H9 (cell line): Measurements from ENCODE around the gene ATP6V0E1. TPM values are rescaled to one million over a fixed set of nuclear protein-coding genes. Genes with fewer than 3 reads are reported as not detected.

Experiments
- DNase-seq: peaks from one replicate; pipeline ENCODE4 v3.0.0-alpha.2; 2017
- H2AFZ ChIP-seq: one replicate; pipeline ENCODE4 v1.6.1; 2013; ENCODE audit warnings: mild to moderate bottlenecking, low read length, control low read depth, moderate library complexity
- H2AK5ac ChIP-seq: 2 replicates; pipeline ENCODE4 v1.6.1; 2013; ENCODE audit warnings: low read length, control low read depth, mixed read lengths; ENCODE audit not compliant: insufficient read length
- H2BK120ac ChIP-seq: one replicate; pipeline ENCODE4 v1.6.1; 2013; ENCODE audit warnings: low read depth, mild to moderate bottlenecking, low read length, control low read depth, inconsistent platforms; ENCODE audit not compliant: poor library complexity, severe bottlenecking
- H2BK12ac ChIP-seq: 2 replicates; pipeline ENCODE4 v1.6.1; 2013; ENCODE audit warnings: low read length, control low read depth, mixed read lengths, low read depth; ENCODE audit not compliant: insufficient read length
- H2BK15ac ChIP-seq: 2 replicates; pipeline ENCODE4 v1.6.1; 2013; ENCODE audit warnings: low read depth, low read length, control low read depth
- H2BK20ac ChIP-seq: one replicate; pipeline ENCODE4 v1.6.1; 2013; ENCODE audit warnings: low read depth, mild to moderate bottlenecking, low read length, control low read depth, inconsistent platforms; ENCODE audit not compliant: poor library complexity, severe bottlenecking
- H2BK5ac ChIP-seq: 2 replicates; pipeline ENCODE4 v1.6.1; 2013; ENCODE audit warnings: low read length, control low read depth, mixed read lengths; ENCODE audit not compliant: insufficient read length
- H3K14ac ChIP-seq: 2 replicates; pipeline ENCODE4 v1.6.1; 2013; ENCODE audit warnings: low read length, control low read depth; ENCODE audit not compliant: insufficient read depth
- H3K18ac ChIP-seq: 2 replicates; pipeline ENCODE4 v1.6.1; 2013; ENCODE audit warnings: low read depth, mild to moderate bottlenecking, mixed read lengths, low read length, control low read depth; ENCODE audit not compliant: insufficient read length
- H3K23ac ChIP-seq: 2 replicates; pipeline ENCODE4 v1.6.1; 2013; ENCODE audit warnings: low read length, control low read depth, mixed read lengths, low read depth; ENCODE audit not compliant: insufficient read length
- H3K23me2 ChIP-seq: 2 replicates; pipeline ENCODE4 v1.6.1; 2013; ENCODE audit warnings: low read depth, mild to moderate bottlenecking, mixed read lengths, low read length, control low read depth; ENCODE audit not compliant: insufficient read length, poor library complexity, severe bottlenecking
- H3K27ac ChIP-seq: 2 replicates; pipeline ENCODE4 v1.5.1; 2013; ENCODE audit warnings: low read length, control low read depth, mixed read lengths, low read depth; ENCODE audit not compliant: insufficient read length
- H3K27me3 ChIP-seq: 2 replicates; pipeline ENCODE4 v1.6.1; 2013; ENCODE audit warnings: low read length, control low read depth, inconsistent platforms; ENCODE audit not compliant: insufficient read depth
- H3K4ac ChIP-seq: 2 replicates; pipeline ENCODE4 v1.6.1; 2013; ENCODE audit warnings: low read depth, mild to moderate bottlenecking, control low read depth, inconsistent platforms, low read length, moderate library complexity
- H3K4me1 ChIP-seq: 2 replicates; pipeline ENCODE4 v1.6.1; 2013; ENCODE audit warnings: low read length, control low read depth, inconsistent platforms; ENCODE audit not compliant: insufficient read depth
- H3K4me2 ChIP-seq: 2 replicates; pipeline ENCODE4 v1.6.1; 2013; ENCODE audit warnings: low read length, control low read depth, mixed read lengths; ENCODE audit not compliant: insufficient read length, insufficient read depth
- H3K56ac ChIP-seq: 2 replicates; pipeline ENCODE4 v1.6.1; 2013; ENCODE audit warnings: low read depth, mild to moderate bottlenecking, mixed read lengths, low read length, control low read depth; ENCODE audit not compliant: insufficient read length
- H3K79me1 ChIP-seq: 2 replicates; pipeline ENCODE4 v1.6.1; 2013; ENCODE audit warnings: low read depth, mild to moderate bottlenecking, moderate library complexity, low read length, control low read depth, inconsistent platforms; ENCODE audit not compliant: insufficient read depth, poor library complexity, severe bottlenecking
- H3K79me2 ChIP-seq: 2 replicates; pipeline ENCODE4 v1.6.1; 2013; ENCODE audit warnings: low read length, control low read depth, inconsistent platforms; ENCODE audit not compliant: insufficient read depth
- H3K9ac ChIP-seq: 2 replicates; pipeline ENCODE4 v1.6.1; 2013; ENCODE audit warnings: low read length, control low read depth, mixed read lengths; ENCODE audit not compliant: insufficient read length; ENCODE audit errors: extremely low read depth
- H3K9me3 ChIP-seq: one replicate; pipeline ENCODE4 v1.6.1; 2013; ENCODE audit warnings: low read depth, low read length, inconsistent platforms; ENCODE audit not compliant: control insufficient read depth
- H3T11ph ChIP-seq: one replicate; pipeline ENCODE4 v1.6.1; 2013; ENCODE audit warnings: mild to moderate bottlenecking, low read length, control low read depth, inconsistent platforms
- H4K20me1 ChIP-seq: one replicate; pipeline ENCODE4 v1.6.1; 2013; ENCODE audit not compliant: control insufficient read depth, insufficient read length, insufficient read depth
- H4K5ac ChIP-seq: 2 replicates; pipeline ENCODE4 v1.6.1; 2013; ENCODE audit warnings: low read depth, mild to moderate bottlenecking, mixed read lengths, low read length, control low read depth; ENCODE audit not compliant: insufficient read length
- H4K8ac ChIP-seq: replicated peaks from 2 replicates; pipeline ENCODE4 v1.6.1; 2013; ENCODE audit warnings: low read length, control low read depth, mixed read lengths, low read depth; ENCODE audit not compliant: insufficient read length
- H4K91ac ChIP-seq: 2 replicates; pipeline ENCODE4 v1.6.1; 2013; ENCODE audit warnings: low read depth, mild to moderate bottlenecking, moderate library complexity, mixed read lengths, low read length, control low read depth; ENCODE audit not compliant: insufficient read length
- H3K27ac Mint-ChIP-seq, 3 experiments: 2 replicates in 2 of 3; 3 replicates in 1 of 3; pipeline ENCODE4 v1.8.0; 2020 to 2021; ENCODE audit warnings: mixed read lengths in 3 of 3, mild to moderate bottlenecking in 1 of 3, moderate library complexity in 1 of 3
- H3K27me3 Mint-ChIP-seq: 2 replicates; pipeline ENCODE4 v1.8.0; 2021; ENCODE audit warnings: low read depth, mild to moderate bottlenecking, moderate library complexity, mixed read lengths
- H3K36me3 Mint-ChIP-seq, 3 experiments: 2 replicates in 2 of 3; 3 replicates in 1 of 3; pipeline ENCODE4 v1.8.0; 2020 to 2021; ENCODE audit warnings: low read depth in 3 of 3, mixed read lengths in 3 of 3; ENCODE audit not compliant: insufficient read depth in 1 of 3
- H3K4me1 Mint-ChIP-seq, 2 experiments: 2 replicates each; pipeline ENCODE4 v1.8.0; 2020; ENCODE audit warnings: mixed read lengths in 2 of 2
- H3K4me3 Mint-ChIP-seq, 2 experiments: 2 replicates in 1 of 2; 3 replicates in 1 of 2; pipeline ENCODE4 v1.8.0; 2020 to 2021; ENCODE audit warnings: mild to moderate bottlenecking in 2 of 2, mixed read lengths in 2 of 2, moderate library complexity in 1 of 2
- H3K9me3 Mint-ChIP-seq, 2 experiments: 2 replicates in 1 of 2; 3 replicates in 1 of 2; pipeline ENCODE4 v1.8.0; 2020; ENCODE audit warnings: mild to moderate bottlenecking in 2 of 2, mixed read lengths in 2 of 2, moderate library complexity in 1 of 2
- CTCF ChIP-seq: fragments of 200-600 bp; sonication (generic); conservative IDR thresholded peaks from 3 replicates; pipeline ENCODE4 v1.8.0; 2021; ENCODE audit warnings: antibody characterized with exemption, mild to moderate bottlenecking
- WGBS: extraction: QIAGEN DNeasy Blood & Tissue Kit; methylation state at CpG from one replicate; pipeline ENCODE4 v1.1.7; 2013; ENCODE audit warnings: missing lambda C conversion rate, low lambda C conversion rate, mixed read lengths; ENCODE audit not compliant: insufficient read length; ENCODE audit errors: extremely low coverage; 5-methylcytosine and 5-hydroxymethylcytosine counted together
- total RNA-seq: library from RNA; stranded (reverse); gene quantifications from 2 replicates; pipeline ENCODE4 v1.2.1, GENCODE V29; 2021

The ATP6V0E1 gene
- total RNA-seq, 1 experiment from 2014 or later, result 101 TPM

GRCh38 chr5:173014671-173015070 lies 31.1 kb downstream of the ATP6V0E1 start:
- Histone ChIP-seq H3K4ac (no peak overlapping the region), H3K9ac (no peak overlapping the region), H4K8ac (no peak overlapping the region), H2BK15ac (no peak overlapping the region), H3K4me1 (peaks cover 5% of the 10 kb centered on the region; the same call in 1 of the 2 replicates), H2BK12ac (no peak overlapping the region), H3T11ph (no peak overlapping the region), H2BK120ac (no peak overlapping the region), H4K91ac (no peak overlapping the region), H3K79me1 (no peaks in the 10 kb centered on the region), H3K18ac (no peak overlapping the region), H3K23me2 (no peaks in the 10 kb centered on the region), H3K27me3 (no peaks in the 10 kb centered on the region), H4K20me1 (no peaks in the 10 kb centered on the region), H3K27ac (no peak overlapping the region), H3K9me3 (no peaks in the 10 kb centered on the region), H2AK5ac (no peak overlapping the region), H2BK5ac (no peak overlapping the region), H2AFZ (no peak overlapping the region), H3K56ac (no peak overlapping the region), H2BK20ac (no peak overlapping the region), H3K23ac (no peak overlapping the region), H4K5ac (no peak overlapping the region), H3K14ac (no peak overlapping the region), H3K79me2 (peaks cover 7% of the 10 kb centered on the region; the same call in 1 of the 2 replicates), H3K4me2 (no peak overlapping the region)
- H3K36me3 Mint-ChIP-seq, result peaks cover 0 to 2% (median under 1%) of the 10 kb centered on the region in 3 experiments; a peak in 3 of 7 replicates
- no peak overlapping the region for H3K27ac Mint-ChIP-seq
- no CpG with 5 or more reads among the region's 4 CpGs for WGBS
- no peak for DNase-seq
- no peaks in the 10 kb centered on the region for H3K27me3 Mint-ChIP-seq
- H3K4me3 Mint-ChIP-seq, result no peak overlapping the region
- no peak for TF ChIP-seq CTCF
- H3K4me1 Mint-ChIP-seq, result peaks cover 21 to 24% of the 10 kb centered on the region in 2 experiments
- H3K9me3 Mint-ChIP-seq, result no peaks in the 10 kb centered on the region
